Measurements from ENCODE around the gene AMN1.

- TF ChIP-seq EZH2 (IDR thresholded peaks at IDR 0.05): no peak
- no peak for TF ChIP-seq POLR2AphosphoS5 (IDR thresholded peaks at IDR 0.05; ENCODE audit: borderline replicate concordance, low read depth, low read length)
- TF ChIP-seq FOXP2 (optimal IDR thresholded peaks at IDR 0.05; ENCODE audit: control extremely low read depth, extremely low read length, insufficient read depth): no peak
Observed at GRCh38 chr12:31772186-31772585, 43.4 kb upstream of the AMN1 start.

All from SK-N-MC (cell line).